Mesendoderm (in vitro differentiated cells): ENCODE data around the gene KSR2. TPM values are rescaled to one million over a fixed set of nuclear protein-coding genes. Genes with fewer than 3 reads are reported as not detected.

Experiments used
- DNase-seq: peaks from one replicate; pipeline ENCODE4 v3.0.0; 2013
- H2AK5ac ChIP-seq: 2 replicates; pipeline ENCODE4 v1.6.1; 2013; ENCODE audit warnings: low read length, inconsistent platforms
- H2BK120ac ChIP-seq: 2 replicates; pipeline ENCODE4 v1.6.1; 2013; ENCODE audit warnings: low read depth, mild to moderate bottlenecking, low read length, moderate library complexity, mixed read lengths
- H2BK15ac ChIP-seq: replicated peaks from 2 replicates; pipeline ENCODE4 v1.6.1; 2013; ENCODE audit warnings: low read depth, mild to moderate bottlenecking, moderate library complexity
- H2BK5ac ChIP-seq: 2 replicates; pipeline ENCODE4 v1.6.1; 2013; ENCODE audit warnings: low read length, inconsistent platforms
- H3K18ac ChIP-seq: 2 replicates; pipeline ENCODE4 v1.6.1; 2013; ENCODE audit warnings: mild to moderate bottlenecking, low read length, mixed read lengths
- H3K23ac ChIP-seq: one replicate; pipeline ENCODE4 v1.6.1; 2013; ENCODE audit warnings: low read length
- H3K27ac ChIP-seq: 2 replicates; pipeline ENCODE4 v1.5.1; 2013; ENCODE audit warnings: low read depth, mild to moderate bottlenecking, inconsistent platforms, low read length, moderate library complexity
- H3K27me3 ChIP-seq: 2 replicates; pipeline ENCODE4 v1.6.1; 2013; ENCODE audit warnings: low read length, control low read depth, mild to moderate bottlenecking, inconsistent platforms; ENCODE audit not compliant: insufficient read depth, poor library complexity
- H3K36me3 ChIP-seq: 2 replicates; pipeline ENCODE4 v1.6.1; 2013; ENCODE audit warnings: low read length, inconsistent platforms; ENCODE audit not compliant: control insufficient read depth, insufficient read depth
- H3K4ac ChIP-seq: one replicate; pipeline ENCODE4 v1.6.1; 2013; ENCODE audit warnings: low read depth, mild to moderate bottlenecking, low read length, moderate library complexity
- H3K4me1 ChIP-seq: 2 replicates; pipeline ENCODE4 v1.6.1; 2013; ENCODE audit warnings: low read depth, low read length, inconsistent platforms; ENCODE audit not compliant: control insufficient read depth
- H3K4me2 ChIP-seq: 2 replicates; pipeline ENCODE4 v1.6.1; 2013; ENCODE audit warnings: low read length
- H3K4me3 ChIP-seq: 2 replicates; pipeline ENCODE4 v1.5.1; 2013; ENCODE audit warnings: mild to moderate bottlenecking, low read length
- H3K56ac ChIP-seq: one replicate; pipeline ENCODE4 v1.6.1; 2013; ENCODE audit warnings: low read length
- H3K79me1 ChIP-seq: 2 replicates; pipeline ENCODE4 v1.6.1; 2013; ENCODE audit warnings: low read length, inconsistent platforms
- H3K79me2 ChIP-seq: 2 replicates; pipeline ENCODE4 v1.6.1; 2013; ENCODE audit warnings: mild to moderate bottlenecking, low read length; ENCODE audit not compliant: control insufficient read depth, insufficient read depth
- H3K9ac ChIP-seq: 2 replicates; pipeline ENCODE4 v1.6.1; 2013; ENCODE audit warnings: low read length, inconsistent platforms
- H4K5ac ChIP-seq: one replicate; pipeline ENCODE4 v1.6.1; 2013; ENCODE audit warnings: low read length
- H4K8ac ChIP-seq: one replicate; pipeline ENCODE4 v1.6.1; 2013; ENCODE audit warnings: low read depth, mild to moderate bottlenecking, control low read depth, low read length, moderate library complexity
- WGBS: extraction: QIAGEN DNeasy Blood & Tissue Kit; methylation state at CpG from one replicate; pipeline ENCODE4 v1.1.7; 2013; ENCODE audit warnings: low lambda C conversion rate, missing lambda C conversion rate; ENCODE audit not compliant: insufficient coverage; ENCODE audit errors: extremely low coverage; 5-methylcytosine and 5-hydroxymethylcytosine counted together
- polyA plus RNA-seq, 2 experiments: library from polyadenylated mRNA; stranded (reverse); fragments of 200-250 nt; gene quantifications; one replicate each; pipeline ENCODE4 v1.2.3, GENCODE V29; 2013

Gene KSR2
- 0.70 TPM for polyA plus RNA-seq (2013, experiment 1 of 2)
- 0.66 TPM for polyA plus RNA-seq (2013, experiment 2 of 2)

GRCh38 chr12:117968826-117969659 is at the start of gene KSR2:
TSS of gene KSR2 (minus strand) at chr12:117968990. CDS start at chr12:117968255, 735 bp downstream.
- H3K27me3 ChIP-seq: peaks cover 8% of the 10 kb centered on the region
- no peak within 1 kb of the TSS for H3K23ac ChIP-seq
- peak within 1 kb of the TSS; percentile 81 for H3K56ac ChIP-seq
- no peak within 1 kb of the TSS for H2BK5ac ChIP-seq
- no peak within 1 kb of the TSS for H4K5ac ChIP-seq
- peak within 1 kb of the TSS; percentile 47 for H3K4me3 ChIP-seq
- H3K27ac ChIP-seq: no peak within 1 kb of the TSS
- no CpG with 5 or more reads among the region's 86 CpGs for WGBS
- H2BK120ac ChIP-seq: no peak within 1 kb of the TSS
- H3K4ac ChIP-seq: no peak within 1 kb of the TSS
- no peak within 1 kb of the TSS for H3K18ac ChIP-seq
- no peaks in the 10 kb centered on the region for H3K36me3 ChIP-seq
- H3K79me1 ChIP-seq: no peaks in the 10 kb centered on the region
- no peaks in the 10 kb centered on the region for H3K4me1 ChIP-seq
- H2BK15ac ChIP-seq: no peak within 1 kb of the TSS
- peak within 1 kb of the TSS; percentile 70 for H3K4me2 ChIP-seq
- H4K8ac ChIP-seq: no peak within 1 kb of the TSS
- peak within 1 kb of the TSS; percentile 62 for H3K9ac ChIP-seq
- no peak within 1 kb of the TSS for H2AK5ac ChIP-seq
- H3K79me2 ChIP-seq: no peaks in the 10 kb centered on the region
- peak; percentile 92 for DNase-seq

- peaks cover 10% of the 10 kb centered on the region for H3K79me2 ChIP-seq
- H3K4me2 ChIP-seq: no peak overlapping the region
- H3K79me1 ChIP-seq: peaks cover 12% of the 10 kb centered on the region
- H2AK5ac ChIP-seq: no peak overlapping the region
- H2BK15ac ChIP-seq: no peak overlapping the region
- H2BK120ac ChIP-seq: no peak overlapping the region
- no peak overlapping the region for H3K18ac ChIP-seq
- H3K27ac ChIP-seq: no peak overlapping the region
- no peak overlapping the region for H2BK5ac ChIP-seq
- H4K5ac ChIP-seq: no peak overlapping the region
- no peaks in the 10 kb centered on the region for H3K27me3 ChIP-seq
- H3K9ac ChIP-seq: peak overlapping the region; percentile 96
- no peak overlapping the region for H3K23ac ChIP-seq
- peaks cover 5% of the 10 kb centered on the region for H3K4me1 ChIP-seq
- H4K8ac ChIP-seq: no peak overlapping the region
- no peak overlapping the region for H3K4ac ChIP-seq
- peak overlapping the region; percentile 99 for H3K56ac ChIP-seq
- no peak overlapping the region for H3K4me3 ChIP-seq
- no peak for DNase-seq
- peaks cover 9% of the 10 kb centered on the region for H3K36me3 ChIP-seq
These were observed 49.1 kb upstream of the KSR2 start for GRCh38 chr12:118017926-118018325.

GRCh38 chr12:118016424-118017264 is 47.9 kb upstream of the KSR2 start, which contains the start of gene RFC5:
TSS of gene RFC5 (plus strand) at chr12:118016703. CDS start at chr12:118016828, 125 bp downstream.
- peaks cover 5% of the 10 kb centered on the region for H3K4me1 ChIP-seq
- no peaks in the 10 kb centered on the region for H3K27me3 ChIP-seq
- peaks cover 10% of the 10 kb centered on the region for H3K79me2 ChIP-seq
- H3K56ac ChIP-seq: peak within 1 kb of the TSS; percentile 99
- no peak within 1 kb of the TSS for H3K27ac ChIP-seq
- H3K18ac ChIP-seq: no peak within 1 kb of the TSS
- no peak within 1 kb of the TSS for H3K4ac ChIP-seq
- H3K23ac ChIP-seq: no peak within 1 kb of the TSS
- H3K9ac ChIP-seq: peak within 1 kb of the TSS; percentile 96
- H4K5ac ChIP-seq: no peak within 1 kb of the TSS
- peaks cover 12% of the 10 kb centered on the region for H3K79me1 ChIP-seq
- H2BK15ac ChIP-seq: no peak within 1 kb of the TSS
- no peak within 1 kb of the TSS for H2BK120ac ChIP-seq
- H4K8ac ChIP-seq: no peak within 1 kb of the TSS
- no CpG with 5 or more reads among the region's 61 CpGs for WGBS
- H3K36me3 ChIP-seq: peaks cover 7% of the 10 kb centered on the region
- no peak within 1 kb of the TSS for H2BK5ac ChIP-seq
- peak within 1 kb of the TSS; percentile 99 for H3K4me2 ChIP-seq
- DNase-seq: peak; percentile 99
- H2AK5ac ChIP-seq: no peak within 1 kb of the TSS
- H3K4me3 ChIP-seq: peak within 1 kb of the TSS; percentile 92

- WGBS: no CpG with 5 or more reads among the region's 9 CpGs
- H3K9ac ChIP-seq: no peak overlapping the region
- no peaks in the 10 kb centered on the region for H3K27me3 ChIP-seq
- no peak overlapping the region for H4K8ac ChIP-seq
- no peak for DNase-seq
- H2BK120ac ChIP-seq: no peak overlapping the region
- peaks cover 10% of the 10 kb centered on the region for H3K79me2 ChIP-seq
- no peak overlapping the region for H2BK5ac ChIP-seq
- H3K23ac ChIP-seq: no peak overlapping the region
- no peak overlapping the region for H3K4me2 ChIP-seq
- no peak overlapping the region for H2BK15ac ChIP-seq
- no peak overlapping the region for H4K5ac ChIP-seq
- H3K56ac ChIP-seq: no peak overlapping the region
- no peak overlapping the region for H2AK5ac ChIP-seq
- no peak overlapping the region for H3K18ac ChIP-seq
- H3K36me3 ChIP-seq: peaks cover 7% of the 10 kb centered on the region
- no peak overlapping the region for H3K4ac ChIP-seq
- peaks cover 5% of the 10 kb centered on the region for H3K4me1 ChIP-seq
- no peak overlapping the region for H3K4me3 ChIP-seq
- H3K79me1 ChIP-seq: peaks cover 12% of the 10 kb centered on the region
- H3K27ac ChIP-seq: no peak overlapping the region
These were observed 47.2 kb upstream of the KSR2 start for GRCh38 chr12:118015944-118016343.

GRCh38 chr12:118015306-118015705 is 46.5 kb upstream of the KSR2 start:
- DNase-seq: no peak
- peaks cover 12% of the 10 kb centered on the region for H3K79me1 ChIP-seq
- H3K4ac ChIP-seq: no peak overlapping the region
- H3K27me3 ChIP-seq: no peaks in the 10 kb centered on the region
- H3K56ac ChIP-seq: no peak overlapping the region
- H3K4me1 ChIP-seq: peaks cover 5% of the 10 kb centered on the region
- H3K36me3 ChIP-seq: peaks cover 7% of the 10 kb centered on the region
- H3K27ac ChIP-seq: no peak overlapping the region
- H2BK15ac ChIP-seq: no peak overlapping the region
- H2AK5ac ChIP-seq: no peak overlapping the region
- no peak overlapping the region for H4K8ac ChIP-seq
- H3K9ac ChIP-seq: no peak overlapping the region
- no peak overlapping the region for H3K23ac ChIP-seq
- no peak overlapping the region for H4K5ac ChIP-seq
- no CpG with 5 or more reads among the region's 2 CpGs for WGBS
- no peak overlapping the region for H3K4me3 ChIP-seq
- no peak overlapping the region for H2BK120ac ChIP-seq
- H3K18ac ChIP-seq: no peak overlapping the region
- no peak overlapping the region for H3K4me2 ChIP-seq
- H3K79me2 ChIP-seq: peaks cover 10% of the 10 kb centered on the region
- no peak overlapping the region for H2BK5ac ChIP-seq
